Camera-type eye (tissue), 1 donor: ENCODE data around the gene TTF2. TPM values are rescaled to one million over a fixed set of nuclear protein-coding genes. Genes with fewer than 3 reads are reported as not detected.

Experiments
- total RNA-seq: library from RNA; depleted of rRNA; stranded (reverse); fragments of >200 nt; gene quantifications from one replicate; pipeline ENCODE4 v1.2.3, GENCODE V29; 2014

TTF2 gene
- 27.8 TPM for total RNA-seq

GRCh38 chr1:117059678-117060440 lies at the start of gene TTF2:
Gene TTF2, plus strand, starts transcription at chr1:117060326. Its CDS starts 21 bp downstream, at chr1:117060347.

GRCh38 chr1:117121589-117122329 lies 61.6 kb downstream of the TTF2 start, which contains the start of gene TRIM45:
Gene TRIM45, minus strand, starts transcription at chr1:117121749. Its CDS starts 548 bp downstream, at chr1:117121201.

Other genes with a start within 250 kb of the TTF2 start
- 75.4 TPM for gene PTGFRN, start 150.4 kb upstream of the TTF2 start, total RNA-seq
- 1.5 TPM for gene CD101, start 58.6 kb upstream of the TTF2 start, total RNA-seq
- 8.7 TPM for gene TRIM45, start 61.4 kb downstream of the TTF2 start, total RNA-seq
- gene VTCN1, start 150.6 kb downstream of the TTF2 start, total RNA-seq, result 6.0 TPM